ENCODE data around the gene PHF21B.

Gene PHF21B

DNA sequence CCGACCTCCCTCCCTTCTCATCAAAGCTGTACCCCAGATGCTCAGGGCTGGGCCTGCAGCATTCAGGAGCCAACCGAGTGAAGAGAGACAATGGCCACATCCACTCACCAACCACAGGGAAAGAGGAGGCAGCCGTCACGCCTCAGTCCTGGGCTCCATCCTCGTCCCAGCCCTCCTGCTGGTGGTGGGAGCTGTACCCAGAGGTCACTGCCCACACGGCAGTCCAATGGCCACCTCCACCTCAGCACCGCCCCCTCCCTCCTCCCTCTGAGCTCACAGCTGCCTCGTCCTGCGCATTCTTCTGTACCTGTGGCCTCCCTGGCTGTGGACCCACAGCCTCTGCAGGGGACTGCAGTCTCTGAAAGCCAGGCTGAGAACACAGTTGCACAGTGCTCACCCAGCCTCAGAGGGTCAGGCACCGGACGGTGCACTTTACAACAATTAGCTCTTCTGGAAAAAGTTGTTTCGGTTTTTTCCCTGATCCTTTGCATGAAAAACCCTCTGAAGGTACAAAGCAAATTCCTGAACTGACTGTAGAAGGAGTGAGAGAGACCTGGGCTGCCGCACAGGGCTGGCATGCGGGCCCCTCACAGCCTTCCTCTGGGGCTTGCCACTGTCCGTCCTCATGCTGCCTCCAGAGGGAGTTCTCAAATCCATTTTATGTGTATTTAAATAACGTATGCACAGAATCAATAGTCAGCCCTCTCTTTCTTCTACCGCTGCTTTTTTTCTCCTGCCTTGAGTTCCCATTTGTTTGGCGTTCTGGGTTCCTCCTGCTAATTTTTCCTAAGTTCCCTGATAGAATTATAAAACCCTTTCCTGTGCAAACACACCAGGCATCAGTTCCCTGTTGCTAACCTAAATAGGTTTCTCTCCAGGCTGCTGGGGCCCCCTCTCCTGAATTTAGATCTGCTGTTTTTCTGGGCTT is 52.7 kb downstream of the PHF21B start:
- no peak for DNase-seq (ENCODE audit: low read depth)

GRCh38 chr22:44955102-44955501 is 54.7 kb downstream of the PHF21B start:
- DNase-seq (ENCODE audit: low read depth), result no peak

GRCh38 chr22:44954149-44954548 is 55.7 kb downstream of the PHF21B start:
- DNase-seq (ENCODE audit: low read depth), result no peak

DNA sequence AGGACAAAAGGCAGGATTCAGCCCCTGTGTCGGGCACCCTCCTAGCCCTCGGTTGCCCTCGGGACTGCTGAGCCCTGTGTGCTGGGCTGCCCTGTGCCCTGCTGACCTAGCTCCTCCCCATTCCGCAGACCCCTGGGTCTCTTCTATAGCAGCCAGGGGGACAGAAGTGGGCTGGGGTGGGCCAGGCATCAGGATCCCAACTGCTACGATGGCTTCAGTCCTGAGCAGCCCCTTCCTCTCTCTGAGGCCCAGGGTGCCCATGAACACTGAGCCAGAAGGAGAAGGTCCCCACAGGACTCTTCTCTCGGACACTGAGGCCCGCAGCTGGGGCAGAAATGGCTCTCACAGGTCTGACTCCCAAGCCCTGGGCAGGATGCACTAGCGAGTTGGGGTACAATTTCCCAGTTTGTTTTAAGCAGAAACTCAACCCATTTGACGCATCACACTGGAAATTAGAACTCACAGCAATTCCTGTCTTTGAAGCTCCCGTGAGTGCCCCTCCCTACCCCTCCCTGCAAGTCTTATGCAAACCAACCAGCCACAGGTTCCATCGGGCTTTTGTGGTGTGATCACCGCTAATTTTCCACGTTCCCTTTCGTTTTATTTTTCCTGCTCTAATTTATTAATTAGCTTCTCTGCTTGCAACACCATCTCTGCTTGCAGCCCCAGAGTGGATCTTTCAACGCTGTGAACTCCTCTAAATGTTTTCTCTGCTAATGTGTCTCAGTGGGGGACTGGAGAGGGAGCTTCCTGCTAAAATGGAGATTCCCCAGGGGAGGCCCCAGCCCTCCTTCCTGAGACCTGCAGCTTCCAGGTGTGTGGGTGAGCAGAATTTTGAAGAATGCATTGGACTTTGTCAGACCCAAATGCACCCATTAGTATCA is 56.7 kb downstream of the PHF21B start:
- DNase-seq (ENCODE audit: low read depth), result no peak

- DNase-seq (ENCODE audit: low read depth), result no peak
These were observed 58.3 kb downstream of the PHF21B start for GRCh38 chr22:44951510-44951816.

- DNase-seq (ENCODE audit: low read depth), result no peak
These were observed 58.8 kb downstream of the PHF21B start for GRCh38 chr22:44950806-44951509.

- DNase-seq (ENCODE audit: low read depth), result no peak
These were observed 62.0 kb downstream of the PHF21B start for GRCh38 chr22:44947846-44948245.

DNA sequence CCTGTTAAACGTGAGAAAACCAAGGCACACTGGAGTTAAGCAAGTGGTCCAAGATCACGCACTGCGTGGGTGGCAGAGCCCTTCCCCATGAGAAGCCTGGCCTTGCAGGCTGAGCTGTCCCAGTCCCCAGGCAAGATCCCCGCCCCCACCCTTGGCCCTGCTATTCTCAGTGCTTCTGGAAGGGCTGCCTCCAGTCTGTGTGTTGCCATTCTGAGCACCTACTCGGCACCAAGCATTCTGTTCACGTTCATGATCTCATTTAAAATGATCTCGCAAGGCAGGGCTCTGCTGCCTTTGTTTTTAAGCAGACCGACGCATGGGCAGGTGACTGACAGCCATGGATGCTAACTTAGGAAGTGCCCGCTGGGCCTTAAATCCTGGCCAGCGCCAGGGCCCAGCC is 62.8 kb downstream of the PHF21B start:
- no peak for DNase-seq (ENCODE audit: low read depth)

GRCh38 chr22:44944883-44945601 is 64.8 kb downstream of the PHF21B start:
- DNase-seq (ENCODE audit: low read depth), result no peak

DNA sequence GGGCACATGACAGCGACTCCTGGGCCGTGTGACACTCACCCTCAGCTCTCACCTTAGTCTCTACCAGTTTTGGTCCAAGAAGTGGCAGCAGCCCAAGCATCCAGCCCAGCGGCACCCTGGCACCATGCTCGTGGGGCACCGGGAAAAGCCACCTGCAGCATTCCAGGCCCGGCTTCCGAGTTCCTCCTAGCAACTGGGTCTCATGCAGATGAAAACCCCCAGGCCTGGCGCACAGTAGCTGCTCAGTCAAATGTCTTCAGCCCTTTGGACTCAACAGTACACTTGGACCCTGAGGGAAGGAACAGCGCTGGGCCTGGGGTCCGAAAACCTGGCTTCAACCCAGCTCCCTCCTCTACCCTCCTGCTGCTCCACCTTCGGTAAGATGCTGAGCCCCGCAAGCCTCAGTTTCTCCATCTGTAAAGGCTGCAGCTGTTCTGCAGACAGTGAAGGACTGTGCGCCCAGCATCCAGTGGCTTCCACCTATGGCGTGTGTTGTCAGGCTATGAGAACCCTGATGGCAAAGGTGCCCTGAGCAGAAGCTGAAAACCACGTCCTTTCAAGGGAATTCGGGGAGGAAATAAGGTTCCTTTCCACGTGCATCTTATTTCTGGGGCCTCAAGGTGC is 66.0 kb downstream of the PHF21B start:
- DNase-seq (ENCODE audit: low read depth), result no peak

GRCh38 chr22:44942979-44943700 is 66.7 kb downstream of the PHF21B start:
- no peak for DNase-seq (ENCODE audit: low read depth)

- no peak for DNase-seq (ENCODE audit: low read depth)
These were observed 67.7 kb downstream of the PHF21B start for GRCh38 chr22:44942056-44942455.

DNA sequence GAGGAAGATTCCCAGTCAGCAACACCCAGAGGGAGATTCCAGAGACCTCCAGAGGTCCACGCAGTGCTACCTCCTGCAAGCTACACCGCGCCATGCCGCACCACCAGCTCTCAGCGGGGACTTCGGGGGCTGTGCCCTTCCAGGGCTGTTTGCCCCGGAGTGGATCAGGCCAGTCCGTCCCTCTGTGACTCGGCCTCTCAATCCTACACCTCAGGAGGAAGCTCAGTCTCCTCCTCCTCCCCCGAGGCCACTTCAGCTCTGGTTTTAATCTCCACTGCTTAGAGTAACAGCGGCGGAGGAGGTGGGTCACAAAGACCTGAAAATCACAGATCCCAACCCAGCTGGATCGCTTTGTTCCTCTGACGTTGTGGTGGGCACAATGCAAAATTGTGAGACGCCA is 68.6 kb downstream of the PHF21B start:
- DNase-seq (ENCODE audit: low read depth), result no peak

GRCh38 chr22:44940130-44940529 is 69.7 kb downstream of the PHF21B start:
- DNase-seq (ENCODE audit: low read depth), result no peak

- no peak for DNase-seq (ENCODE audit: low read depth)
These were observed 70.4 kb downstream of the PHF21B start for GRCh38 chr22:44939451-44939850.

GRCh38 chr22:44938886-44939285 is 70.9 kb downstream of the PHF21B start:
- DNase-seq (ENCODE audit: low read depth), result no peak

- DNase-seq (ENCODE audit: low read depth), result no peak
These were observed 72.6 kb downstream of the PHF21B start for GRCh38 chr22:44937216-44937615.

DNA sequence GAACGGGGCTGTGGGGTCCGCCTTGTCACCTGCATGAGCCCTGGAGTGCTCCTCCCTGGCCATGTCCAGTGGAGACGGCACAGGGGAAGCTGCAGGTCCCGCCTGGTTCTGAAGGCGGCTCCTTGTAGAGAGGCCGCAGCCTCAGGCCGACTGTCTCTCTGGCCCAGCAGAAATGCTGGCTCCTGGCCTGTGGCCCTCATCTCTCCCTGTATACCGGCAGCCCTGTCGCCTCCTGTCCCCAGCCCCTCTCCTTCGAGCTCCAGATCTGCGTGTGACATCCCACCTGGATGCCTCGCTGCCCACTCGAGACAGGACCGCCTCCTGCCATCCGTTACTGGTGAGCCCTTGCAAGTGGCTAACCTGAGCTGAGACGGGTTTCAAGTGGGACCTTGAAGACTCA is 73.6 kb downstream of the PHF21B start:
- DNase-seq (ENCODE audit: low read depth), result no peak

GRCh38 chr22:44935724-44936123 is 74.1 kb downstream of the PHF21B start:
- DNase-seq (ENCODE audit: low read depth), result no peak

GRCh38 chr22:44934454-44934735 is 75.4 kb downstream of the PHF21B start:
- DNase-seq (ENCODE audit: low read depth), result no peak
